Stimulated activated CD4-positive, alpha-beta T cell treated with anti-CD3 and anti-CD28 coated beads, Interleukin-15, amount 100 ng/mL, for 24 hours (primary cell): ENCODE results near the gene ULK4.
"Not testable (repeated sequence)": the region's sequence is repeated elsewhere in the genome, so short reads cannot be mapped to it uniquely, and the experiment has no call there.

ENCODE experiments used
- DNase-seq: peaks from one replicate; pipeline ENCODE4 v3.0.0-alpha.2; 2020

Gene ULK4

GRCh38 chr3:41556245-41556644 lies 405.7 kb downstream of the ULK4 start:
- not testable (repeated sequence) for DNase-seq

GRCh38 chr3:41532976-41533375 lies 428.9 kb downstream of the ULK4 start:
- no peak for DNase-seq

GRCh38 chr3:41526995-41527573 lies 434.8 kb downstream of the ULK4 start:
- DNase-seq, result no peak

GRCh38 chr3:41525303-41526064 lies 436.4 kb downstream of the ULK4 start:
- no peak for DNase-seq

- DNase-seq, result no peak
Observed at GRCh38 chr3:41523897-41524296, 438.0 kb downstream of the ULK4 start.

- no peak for DNase-seq
Observed at GRCh38 chr3:41522612-41523011, 439.3 kb downstream of the ULK4 start.

GRCh38 chr3:41521010-41521655 lies 440.8 kb downstream of the ULK4 start:
- no peak for DNase-seq

GRCh38 chr3:41519746-41520145 lies 442.2 kb downstream of the ULK4 start:
- no peak for DNase-seq

- DNase-seq, result no peak
Observed at GRCh38 chr3:41518626-41519025, 443.3 kb downstream of the ULK4 start.

GRCh38 chr3:41508063-41508696 lies 453.7 kb downstream of the ULK4 start:
- no peak for DNase-seq

GRCh38 chr3:41507336-41508062 lies 454.4 kb downstream of the ULK4 start:
- no peak for DNase-seq

- DNase-seq, result no peak
Observed at GRCh38 chr3:41503998-41504623, 457.8 kb downstream of the ULK4 start.

GRCh38 chr3:41502481-41502880 lies 459.4 kb downstream of the ULK4 start:
- no peak for DNase-seq

GRCh38 chr3:41502023-41502422 lies 459.9 kb downstream of the ULK4 start:
- DNase-seq, result no peak

- DNase-seq, result no peak
Observed at GRCh38 chr3:41498847-41499246, 463.1 kb downstream of the ULK4 start.

GRCh38 chr3:41490360-41490759 lies 471.5 kb downstream of the ULK4 start:
- no peak for DNase-seq

- no peak for DNase-seq
Observed at GRCh38 chr3:41489231-41489630, 472.7 kb downstream of the ULK4 start.

- no peak for DNase-seq
Observed at GRCh38 chr3:41488501-41488900, 473.4 kb downstream of the ULK4 start.

- no peak for DNase-seq
Observed at GRCh38 chr3:41485484-41485883, 476.4 kb downstream of the ULK4 start.

- DNase-seq, result no peak
Observed at GRCh38 chr3:41482134-41482533, 479.8 kb downstream of the ULK4 start.

- DNase-seq, result no peak
Observed at GRCh38 chr3:41478278-41478677, 483.6 kb downstream of the ULK4 start.

- DNase-seq, result no peak
Observed at GRCh38 chr3:41477399-41478014, 484.4 kb downstream of the ULK4 start.
